ENCODE results near the gene MAP3K8. TPM values are rescaled to one million over a fixed set of nuclear protein-coding genes. Genes with fewer than 3 reads are reported as not detected.
"Not testable (repeated sequence)": the region's sequence is repeated elsewhere in the genome, so short reads cannot be mapped to it uniquely, and the experiment has no call there.

MAP3K8 gene
- total RNA-seq, 2 donors from 2014 or later = 6.8 to 12.6 TPM

- no peaks in the 10 kb centered on the region for H3K27me3 ChIP-seq
- peak overlapping the region; percentile 11 for H3K4me3 ChIP-seq
- peaks cover 10% of the 10 kb centered on the region for H3K4me1 ChIP-seq
- intact Hi-C loops (cut with DNase I) = no loop called here
- peak; percentile 75 for DNase-seq
- peak overlapping the region; percentile 100 for H3K27ac ChIP-seq
- no peak for TF ChIP-seq CTCF (IDR thresholded peaks at IDR 0.05)
- peak overlapping the region in 1 of 2 donors; percentile 55 for H3K9ac ChIP-seq (ENCODE audit: low read depth in 2 of 2, low read length in 2 of 2)
- H3K9me3 ChIP-seq = no peaks in the 10 kb centered on the region
- H3K36me3 ChIP-seq = no peaks in the 10 kb centered on the region
These were observed 2.5 kb upstream of the MAP3K8 start for GRCh38 chr10:30431435-30431911.

- Histone ChIP-seq H3K9ac (ENCODE audit: low read depth in 2 of 2, low read length in 2 of 2) (peak overlapping the region; percentile 87 to 96), H3K4me1 (peaks cover 8% of the 10 kb centered on the region), H3K36me3 (no peaks in the 10 kb centered on the region), H3K27me3 (no peaks in the 10 kb centered on the region), H3K27ac (peak overlapping the region; percentile 100), H3K4me3 (peak overlapping the region; percentile 88), H3K9me3 (no peaks in the 10 kb centered on the region)
- TF ChIP-seq CTCF (IDR thresholded peaks at IDR 0.05) = no peak
- DNase-seq = peak; percentile 60
- intact Hi-C loops (cut with DNase I) = no loop called here
These were observed 1.2 kb upstream of the MAP3K8 start for GRCh38 chr10:30432622-30433305.

- Histone ChIP-seq H3K9me3 (no peaks in the 10 kb centered on the region), H3K4me3 (peak overlapping the region; percentile 88), H3K9ac (ENCODE audit: low read depth in 2 of 2, low read length in 2 of 2) (peak overlapping the region; percentile 87 to 96), H3K27ac (peak overlapping the region; percentile 100), H3K4me1 (peaks cover 3% of the 10 kb centered on the region), H3K27me3 (no peaks in the 10 kb centered on the region), H3K36me3 (no peaks in the 10 kb centered on the region)
- peak; percentile 83 for DNase-seq
- intact Hi-C loops (cut with DNase I) = no loop called here
- TF ChIP-seq CTCF (IDR thresholded peaks at IDR 0.05) = no peak
These were observed 666 bp upstream of the MAP3K8 start for GRCh38 chr10:30433306-30433729.

GRCh38 chr10:30434273-30435072 lies 489 bp downstream of the MAP3K8 start:
- peak; percentile 84 for DNase-seq
- Histone ChIP-seq H3K4me3 (peak overlapping the region; percentile 88), H3K27ac (peak overlapping the region; percentile 100), H3K9me3 (no peaks in the 10 kb centered on the region), H3K9ac (ENCODE audit: low read depth in 2 of 2, low read length in 2 of 2) (peak overlapping the region; percentile 87 to 96), H3K36me3 (peaks cover 3% of the 10 kb centered on the region), H3K27me3 (no peaks in the 10 kb centered on the region), H3K4me1 (peaks cover 3% of the 10 kb centered on the region)
- intact Hi-C loops (cut with DNase I) = no loop called here
- TF ChIP-seq CTCF (IDR thresholded peaks at IDR 0.05) = no peak

GRCh38 chr10:30435073-30435422 lies 1.1 kb downstream of the MAP3K8 start:
- intact Hi-C loops (cut with DNase I) = no loop called here
- TF ChIP-seq CTCF (IDR thresholded peaks at IDR 0.05) = no peak
- Histone ChIP-seq H3K4me1 (peaks cover 3% of the 10 kb centered on the region), H3K9me3 (no peaks in the 10 kb centered on the region), H3K27me3 (no peaks in the 10 kb centered on the region), H3K9ac (ENCODE audit: low read depth in 2 of 2, low read length in 2 of 2) (peak overlapping the region; percentile 87 to 96), H3K4me3 (peak overlapping the region; percentile 88), H3K36me3 (peaks cover 3% of the 10 kb centered on the region), H3K27ac (peak overlapping the region; percentile 100)
- peak; percentile 53 for DNase-seq

GRCh38 chr10:30435499-30436167 lies 1.6 kb downstream of the MAP3K8 start:
- H3K4me3 ChIP-seq = peak overlapping the region; percentile 88
- DNase-seq = not testable (repeated sequence)

More at GRCh38 chr10:30435499-30436167, 1.6 kb downstream of the MAP3K8 start:
- H3K36me3 ChIP-seq; intact Hi-C loops (cut with DNase I); H3K4me1 ChIP-seq; H3K9me3 ChIP-seq; H3K27me3 ChIP-seq: not testable (repeated sequence)
- Histone ChIP-seq H3K9ac (ENCODE audit: low read depth in 2 of 2, low read length in 2 of 2) (peak overlapping the region in 1 of 2 donors; percentile 87), H3K27ac (peak overlapping the region; percentile 100)
